K562 (cell line): ENCODE data around the gene ILK. TPM values are rescaled to one million over a fixed set of nuclear protein-coding genes. Genes with fewer than 3 reads are reported as not detected.
A peak's percentile ranks its signal among the peaks of the same experiment; 100 is the strongest.

Experiments
- CREB3 ChIP-seq: fragments of 450-650 bp; conservative IDR thresholded peaks from 2 replicates; pipeline ENCODE4 v1.6.1; 2016; ENCODE audit warnings: missing genetic modification characterization, low read depth, mild to moderate bottlenecking, missing compliant biosample characterization, moderate library complexity
- DIDO1 ChIP-seq: fragments of 450-650 bp; IDR thresholded peaks from 2 replicates; pipeline ENCODE4 v1.6.1; 2016; ENCODE audit warnings: low read depth, missing biosample characterization, missing genetic modification characterization
- ELK1 ChIP-seq: sonication (generic); formaldehyde crosslinking; IDR thresholded peaks from 2 replicates; pipeline ENCODE4 v1.8.1; 2022; ENCODE audit warnings: missing genetic modification reagents
- ESRRA ChIP-seq: fragments of 450-650 bp; IDR thresholded peaks from 2 replicates; pipeline ENCODE4 v1.6.1; 2014; ENCODE audit warnings: low read depth, mild to moderate bottlenecking, moderate library complexity, borderline replicate concordance
- GATAD2A ChIP-seq: fragments of 450-650 bp; IDR thresholded peaks from 2 replicates; pipeline ENCODE4 v1.6.1; 2017
- GATAD2B ChIP-seq: fragments of 450-650 bp; IDR thresholded peaks from 2 replicates; pipeline ENCODE4 v1.6.1; 2017; ENCODE audit warnings: mild to moderate bottlenecking, borderline replicate concordance
- HLTF ChIP-seq: fragments of 450-650 bp; IDR thresholded peaks from 2 replicates; pipeline ENCODE4 v1.6.1; 2016
- KDM4B ChIP-seq, 2 experiments: fragments of 450-650 bp in 1 of 2; sonication (generic) in 1 of 2; IDR thresholded peaks; 2 replicates each; pipeline ENCODE4 v1.6.1; 2016 to 2017; ENCODE audit warnings: borderline replicate concordance in 2 of 2, antibody characterized with exemption in 1 of 2, low read depth in 1 of 2, mild to moderate bottlenecking in 1 of 2
- MCM2 ChIP-seq: fragments of 450-650 bp; IDR thresholded peaks from 2 replicates; pipeline ENCODE4 v1.6.1; 2017; ENCODE audit warnings: low read depth, mild to moderate bottlenecking
- RNF2 ChIP-seq: sonication (generic); IDR thresholded peaks from 2 replicates; pipeline ENCODE4 v1.6.1; 2016
- RREB1 ChIP-seq: fragments of 250-450 bp; sonication (Bioruptor Pico); IDR thresholded peaks from 2 replicates; pipeline ENCODE4 v1.4.0; 2020
- SAFB ChIP-seq: fragments of 200-400 bp; formaldehyde crosslinking; IDR thresholded peaks from 2 replicates; pipeline ENCODE4 v1.6.1; 2017; ENCODE audit warnings: low read depth, low read length, borderline replicate concordance
- SETDB1 ChIP-seq: IDR thresholded peaks from one replicate; pipeline ENCODE4 v1.6.1; 2012; ENCODE audit warnings: low read length, control low read depth, inconsistent platforms
- TEAD2 ChIP-seq: fragments of 450-650 bp; IDR thresholded peaks from 2 replicates; pipeline ENCODE4 v1.6.1; 2016; ENCODE audit warnings: missing genetic modification characterization, control low read depth, missing compliant biosample characterization
- THRB ChIP-seq: fragments of 450-650 bp; formaldehyde crosslinking; conservative IDR thresholded peaks from 2 replicates; pipeline ENCODE4 v1.4.0; 2022; ENCODE audit warnings: mild to moderate bottlenecking, missing genetic modification characterization
- ZBTB2 ChIP-seq: fragments of 450-650 bp; IDR thresholded peaks from 2 replicates; pipeline ENCODE4 v1.6.1; 2016; ENCODE audit warnings: antibody characterized with exemption
- ZNF696 ChIP-seq: fragments of 250-450 bp; sonication (Bioruptor Pico); conservative IDR thresholded peaks from 2 replicates; pipeline ENCODE4 v1.4.0; 2020; ENCODE audit warnings: mild to moderate bottlenecking, moderate library complexity
- polyA plus RNA-seq, 8 experiments: library from polyadenylated mRNA; depleted of rRNA in 4 of 8; stranded (reverse) in 5 of 8; unstranded in 3 of 8; fragments of >200 nt; fragmentation: Nextera tagmentation in 2 of 8; fragmentation: Illumina TruSeq in 1 of 8; extraction: Ambion mirVana in 2 of 8; extraction: Trizol in 1 of 8; gene quantifications; 2 replicates each; pipeline versions ENCODE4 v1.2.1 to v1.2.3, GENCODE V29; 2011 to 2014; ENCODE audit warnings: inconsistent platforms in 1 of 8, missing spikeins in 1 of 8
- total RNA-seq, 7 experiments: library from RNA; depleted of rRNA in 6 of 7; stranded (reverse); fragments of >200 nt in 6 of 7; fragmentation: Illumina TruSeq in 2 of 7; extraction: Trizol in 2 of 7; gene quantifications; 2 replicates each; pipeline versions ENCODE4 v1.2.1 to v1.2.3, GENCODE V29; 2011 to 2021; ENCODE audit warnings: low replicate concordance in 1 of 7

ILK gene
- total and polyA plus RNA-seq, 9 of the 15 experiments (the other 6 are each of a cell fraction or from before 2014, with no cell fraction given) = 43.3 to 95.9 (median 58.9) TPM

- TF ChIP-seq MCM2 = no peak
- no peak for TF ChIP-seq RREB1
- no peak for TF ChIP-seq SETDB1
- no peak for TF ChIP-seq TEAD2 (tag)
- 0 out of 2 replicates have a peak, but pooled peaks have one; percentile 9 for TF ChIP-seq ESRRA
- no peak for TF ChIP-seq ZNF696 (CRISPR knock-in tag)
- TF ChIP-seq DIDO1 (tag) = no peak
- TF ChIP-seq GATAD2B = peak; percentile 71; the same call in 1 of the 2 replicates
- peak; percentile 85 for TF ChIP-seq RNF2
- no peak; the same call in 1 of the 2 replicates for TF ChIP-seq GATAD2A
- no peak for TF ChIP-seq SAFB
- peak; percentile 84 for TF ChIP-seq HLTF
- TF ChIP-seq KDM4B (IDR thresholded peaks at IDR 0.05; ENCODE audit: borderline replicate concordance in 2 of 2, low read depth in 1 of 2) = no peak; a peak in 1 of 4 replicates
- TF ChIP-seq ZBTB2 = peak; percentile 73; the same call in 1 of the 2 replicates
- no peak for TF ChIP-seq CREB3 (tag)
- 0 out of 2 replicates have a peak, but pooled peaks have one; percentile 39 for TF ChIP-seq THRB (CRISPR knock-in tag)
- no peak for TF ChIP-seq ELK1 (CRISPR knock-in tag)
Measured at GRCh38 chr11:6554828-6555706, 48.5 kb upstream of the ILK start (continued).
